CD14-positive monocyte (primary cell): ENCODE measurements around the gene P4HB. TPM values are rescaled to one million over a fixed set of nuclear protein-coding genes. Genes with fewer than 3 reads are reported as not detected.

ENCODE experiments used
- DNase-seq, 3 donors: peaks; one replicate each; pipeline ENCODE4 v3.0.0-alpha.2; 2011 to 2022
- H2AFZ ChIP-seq: 2 replicates; pipeline ENCODE4 v1.6.0; 2012; ENCODE audit warnings: mild to moderate bottlenecking, low read depth, low read length, inconsistent platforms; ENCODE audit not compliant: insufficient read depth, poor library complexity, severe bottlenecking
- H3K27ac ChIP-seq, 2 donors: 1 replicate in 1 of 2; 2 replicates in 1 of 2; pipeline ENCODE4 v1.5.1; 2012 to 2013; ENCODE audit warnings: low read length in 2 of 2, control low read depth in 1 of 2, inconsistent platforms in 1 of 2, low read depth in 1 of 2, mild to moderate bottlenecking in 1 of 2
- H3K27me3 ChIP-seq, 2 donors: one replicate each; pipeline versions ENCODE4 v1.6.0 to v1.6.1; 2011 to 2013; ENCODE audit warnings: low read length in 2 of 2; ENCODE audit not compliant: control insufficient read depth in 2 of 2, insufficient read depth in 2 of 2
- H3K36me3 ChIP-seq, 2 donors: replicated peaks in 1 of 2; 1 replicate in 1 of 2; 2 replicates in 1 of 2; pipeline versions ENCODE4 v1.5.1 to v1.6.1; 2012 to 2013; ENCODE audit warnings: low read length in 2 of 2, control low read depth in 1 of 2, inconsistent platforms in 1 of 2, mild to moderate bottlenecking in 1 of 2; ENCODE audit not compliant: insufficient read depth in 2 of 2, control insufficient read depth in 1 of 2
- H3K4me1 ChIP-seq, 2 donors: 1 replicate in 1 of 2; 2 replicates in 1 of 2; pipeline versions ENCODE4 v1.5.1 to v1.6.1; 2012 to 2013; ENCODE audit warnings: low read length in 2 of 2, control low read depth in 1 of 2, inconsistent platforms in 1 of 2, mild to moderate bottlenecking in 1 of 2, moderate library complexity in 1 of 2; ENCODE audit not compliant: insufficient read depth in 2 of 2, control insufficient read depth in 1 of 2
- H3K4me2 ChIP-seq: replicated peaks from 2 replicates; pipeline ENCODE3; 2012; ENCODE audit warnings: low read length, moderate library complexity, mild to moderate bottlenecking; ENCODE audit not compliant: poor library complexity, severe bottlenecking; ENCODE audit errors: extremely low read depth
- H3K4me3 ChIP-seq, 3 experiments: fragments of 200-600 bp in 1 of 3; sonication (generic) in 1 of 3; replicated peaks in 1 of 3; 1 replicate in 2 of 3; 2 replicates in 1 of 3; pipeline ENCODE4 v1.5.1; 2011 to 2013; ENCODE audit warnings: low read length in 3 of 3, mild to moderate bottlenecking in 3 of 3, control low read depth in 2 of 3, low read depth in 2 of 3, inconsistent platforms in 1 of 3, moderate library complexity in 1 of 3
- H3K79me2 ChIP-seq: 2 replicates; pipeline ENCODE4 v1.6.0; 2012; ENCODE audit warnings: mild to moderate bottlenecking, control low read depth, inconsistent platforms, low read length, moderate library complexity; ENCODE audit not compliant: insufficient read depth
- H3K9ac ChIP-seq: 2 replicates; pipeline ENCODE4 v1.6.0; 2017; ENCODE audit warnings: low read length, mild to moderate bottlenecking; ENCODE audit not compliant: insufficient read depth, poor library complexity, severe bottlenecking
- H3K9me3 ChIP-seq, 2 donors: replicated peaks in 1 of 2; 1 replicate in 1 of 2; 2 replicates in 1 of 2; pipeline versions ENCODE4 v1.5.1 to v1.6.1; 2012 to 2013; ENCODE audit warnings: low read length in 2 of 2, control low read depth in 1 of 2; ENCODE audit not compliant: control insufficient read depth in 1 of 2, insufficient read depth in 1 of 2
- H4K20me1 ChIP-seq: 2 replicates; pipeline ENCODE4 v1.6.0; 2012; ENCODE audit warnings: mild to moderate bottlenecking, low read length, control low read depth, moderate library complexity; ENCODE audit not compliant: insufficient read depth
- H3K27ac Mint-ChIP-seq, 7 donors: one replicate each; pipeline ENCODE4 v1.8.0; 2020; ENCODE audit warnings: mild to moderate bottlenecking in 7 of 7, mixed read lengths in 7 of 7, moderate library complexity in 6 of 7, inconsistent platforms in 2 of 7
- H3K27me3 Mint-ChIP-seq, 3 donors: one replicate each; pipeline ENCODE4 v1.8.0; 2021 to 2022; ENCODE audit warnings: low read depth in 3 of 3, mild to moderate bottlenecking in 3 of 3, mixed read lengths in 3 of 3, moderate library complexity in 3 of 3, inconsistent platforms in 1 of 3
- H3K36me3 Mint-ChIP-seq, 2 donors: one replicate each; pipeline ENCODE4 v1.8.0; 2020; ENCODE audit warnings: mixed read lengths in 2 of 2, inconsistent platforms in 1 of 2, mild to moderate bottlenecking in 1 of 2
- H3K4me1 Mint-ChIP-seq: one replicate; pipeline ENCODE4 v1.8.0; 2020; ENCODE audit warnings: mild to moderate bottlenecking, mixed read lengths
- H3K4me3 Mint-ChIP-seq, 2 donors: one replicate each; pipeline ENCODE4 v1.8.0; 2020; ENCODE audit warnings: mild to moderate bottlenecking in 2 of 2, mixed read lengths in 2 of 2, moderate library complexity in 1 of 2
- H3K9me3 Mint-ChIP-seq, 7 donors: one replicate each; pipeline ENCODE4 v1.8.0; 2020 to 2022; ENCODE audit warnings: mixed read lengths in 7 of 7, mild to moderate bottlenecking in 6 of 7, moderate library complexity in 6 of 7, inconsistent platforms in 2 of 7
- CTCF ChIP-seq: fragments of 200-600 bp; IDR thresholded peaks from one replicate; pipeline ENCODE4 v1.8.0; 2022; ENCODE audit warnings: antibody characterized with exemption, mild to moderate bottlenecking
- WGBS: methylation state at CpG from one replicate; pipeline ENCODE4 v1.1.5; 2013; ENCODE audit warnings: missing lambda C conversion rate; ENCODE audit not compliant: insufficient coverage; 5-methylcytosine and 5-hydroxymethylcytosine counted together
- intact Hi-C, 2 donors: fragments of 100-400 bp; cut with micrococcal nuclease; formaldehyde crosslinking; loops; one replicate each; pipeline versions ENCODE4 v1.15.0 to v1.15.1; 2023
- polyA minus RNA-seq: library from RNA; depleted of rRNA, polyadenylated mRNA; stranded (reverse); fragments of >200 nt; gene quantifications from 2 replicates; pipeline ENCODE4 v1.2.3, GENCODE V29; 2012
- polyA plus RNA-seq, 3 donors: library from polyadenylated mRNA; depleted of rRNA in 1 of 3; unstranded in 2 of 3; stranded (reverse) in 1 of 3; fragments of 300-500 nt in 2 of 3; fragments of >200 nt in 1 of 3; fragmentation: Illumina TruSeq in 2 of 3; gene quantifications; 1 replicate in 2 of 3; 2 replicates in 1 of 3; pipeline ENCODE4 v1.2.3, GENCODE V29; 2012 to 2021
- total RNA-seq, 12 experiments: library from RNA in 1 of 12; stranded (reverse) in 1 of 12; fragments of 120-200 nt in 1 of 12; gene quantifications; one replicate each; pipeline ENCODE4 v1.2.4 and lab custom pipeline; 2013 to 2026; ENCODE audit warnings: mixed read lengths in 6 of 12, inconsistent platforms in 1 of 12

Gene P4HB
- 389 TPM for total RNA-seq (2013)
- polyA plus RNA-seq (100 to 1,000 TPM; 108 to 297 (median 291) TPM), polyA minus RNA-seq (298 and 462 TPM in 2 replicates), total RNA-seq (lab: John Stamatoyannopoulos, UW) (126 to 371 (median 264) reads per million in 11 experiments)

DNA sequence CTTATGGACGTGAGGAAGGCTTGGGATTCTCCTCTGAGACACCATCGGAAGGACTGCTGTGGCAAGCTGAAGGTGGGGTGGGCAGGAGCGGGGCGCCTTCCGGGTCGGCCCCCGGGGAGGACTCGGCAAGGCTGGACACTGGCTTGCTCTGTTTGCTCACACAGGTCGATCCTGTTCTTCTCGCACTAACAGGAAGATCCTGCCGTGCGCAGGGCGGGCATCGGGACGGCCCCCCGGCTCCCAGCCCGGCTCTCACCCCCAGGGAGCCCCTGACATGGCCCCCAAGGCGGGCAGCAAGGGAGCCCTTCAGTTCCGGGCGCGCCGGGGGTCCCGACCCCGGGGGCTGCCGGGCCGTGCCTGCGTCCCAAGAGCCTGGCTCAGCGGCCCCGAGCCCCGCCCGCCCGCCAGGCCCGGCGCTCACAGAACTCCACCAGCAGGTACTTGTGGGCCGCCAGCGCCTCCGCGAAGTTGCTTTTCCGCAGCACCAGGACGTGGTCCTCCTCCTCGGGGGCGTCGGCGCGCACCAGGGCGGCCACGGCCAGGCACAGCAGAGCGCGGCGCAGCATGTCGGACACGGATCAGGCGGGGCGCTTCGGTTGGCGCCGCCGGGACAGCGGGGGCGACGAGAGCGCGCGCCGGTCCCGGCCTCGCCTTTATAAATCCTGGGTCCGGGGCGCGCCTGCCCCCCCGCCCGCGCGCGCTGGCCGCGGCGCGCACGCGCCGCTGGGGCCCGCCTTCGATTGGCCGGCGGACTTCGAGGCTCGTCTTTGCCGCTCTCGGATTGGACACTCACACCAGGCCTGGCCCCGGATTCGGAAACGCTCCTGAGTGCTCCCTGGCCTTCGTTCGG lies at the start of gene P4HB:
Gene P4HB, minus strand, starts transcription at position 630 of the 850 bp plus-strand sequence. Its CDS starts 64 bp downstream, at position 566.
- Histone ChIP-seq H3K4me1 (peaks cover 37 to 44% of the 10 kb centered on the region in 2 donors), H3K27me3 (no peaks in the 10 kb centered on the region), H3K4me2 (peak within 1 kb of the TSS; percentile 98), H3K36me3 (peaks cover 22 to 42% of the 10 kb centered on the region in 2 donors), H3K9ac (peak within 1 kb of the TSS; percentile 99), H4K20me1 (peaks cover 56% of the 10 kb centered on the region), H3K4me3 (peak within 1 kb of the TSS; percentile 72 to 99 (median 92)), H3K9me3 (no peaks in the 10 kb centered on the region), H3K79me2 (peaks cover 89% of the 10 kb centered on the region), H3K27ac (peak within 1 kb of the TSS; percentile 96 to 99), H2AFZ (no peak within 1 kb of the TSS)
- Mint-ChIP-seq H3K4me3 (peak within 1 kb of the TSS; percentile 94), H3K27ac (peak within 1 kb of the TSS; percentile 95 to 98 (median 97)), H3K36me3 (peaks cover 31 to 50% of the 10 kb centered on the region in 2 donors), H3K9me3 (no peaks in the 10 kb centered on the region), H3K4me1 (peaks cover 43% of the 10 kb centered on the region), H3K27me3 (peaks cover 0 to 3% (median 2%) of the 10 kb centered on the region in 3 donors)
- TF ChIP-seq CTCF: no peak
- intact Hi-C loops: loop anchor here (2.0 to 10.0 kb wide), 4 partner anchors 21 to 55 kb away; partner anchors contain the start of genes MCRIP1 (in 1 of the 2), PCYT2 (in 1 of the 2) and SIRT7 (in 1 of the 2)
- peak in 1 of 3 donors; percentile 34 for DNase-seq
- under 1% methylated on average over 87 of the region's 95 CpGs for WGBS

DNA sequence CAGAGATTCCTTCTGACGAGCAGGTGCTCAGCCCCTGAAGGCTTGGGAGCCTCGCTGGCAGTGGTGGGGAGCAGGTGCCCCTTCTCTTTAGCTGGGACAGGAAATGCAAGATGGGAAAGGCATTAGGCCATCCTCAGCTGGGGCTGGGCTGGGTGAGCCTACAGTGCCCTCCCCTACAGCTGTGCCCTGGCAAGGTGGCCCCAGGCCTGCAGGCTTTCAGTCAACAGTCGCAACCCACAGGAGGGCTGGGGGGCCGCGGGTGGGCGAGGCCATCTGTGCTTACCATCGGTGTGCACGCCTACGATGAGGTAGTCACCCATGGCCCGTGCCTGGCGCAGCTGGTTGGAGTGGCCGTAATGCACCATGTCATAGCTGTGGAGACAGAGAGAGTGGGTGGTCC lies 48.9 kb upstream of the P4HB start:
- Histone ChIP-seq H2AFZ (no peak overlapping the region), H4K20me1 (peaks cover 39% of the 10 kb centered on the region), H3K4me1 (peaks cover 15 to 16% of the 10 kb centered on the region in 2 donors), H3K4me2 (no peak overlapping the region), H3K4me3 (no peak overlapping the region), H3K27me3 (no peaks in the 10 kb centered on the region), H3K36me3 (peaks cover 46 to 52% of the 10 kb centered on the region in 2 donors), H3K79me2 (peaks cover 20% of the 10 kb centered on the region), H3K9me3 (no peaks in the 10 kb centered on the region), H3K27ac (no peak overlapping the region), H3K9ac (no peak overlapping the region)
- DNase-seq: no peak
- Mint-ChIP-seq H3K4me1 (peaks cover 23% of the 10 kb centered on the region), H3K27ac (no peak overlapping the region), H3K4me3 (no peak overlapping the region), H3K27me3 (no peaks in the 10 kb centered on the region), H3K9me3 (no peaks in the 10 kb centered on the region), H3K36me3 (peaks cover 42 to 62% of the 10 kb centered on the region in 2 donors)
- intact Hi-C loops: no loop called here
- TF ChIP-seq CTCF: no peak
- WGBS: 96% methylated on average over 12 of the region's 12 CpGs
